CD1c-positive myeloid dendritic cell (primary cell): ENCODE data around the gene RBPJL.

Experiments used
- DNase-seq: peaks from one replicate; pipeline ENCODE4 v3.0.0-alpha.2; 2016; ENCODE audit errors: extremely low spot score

RBPJL gene

DNA sequence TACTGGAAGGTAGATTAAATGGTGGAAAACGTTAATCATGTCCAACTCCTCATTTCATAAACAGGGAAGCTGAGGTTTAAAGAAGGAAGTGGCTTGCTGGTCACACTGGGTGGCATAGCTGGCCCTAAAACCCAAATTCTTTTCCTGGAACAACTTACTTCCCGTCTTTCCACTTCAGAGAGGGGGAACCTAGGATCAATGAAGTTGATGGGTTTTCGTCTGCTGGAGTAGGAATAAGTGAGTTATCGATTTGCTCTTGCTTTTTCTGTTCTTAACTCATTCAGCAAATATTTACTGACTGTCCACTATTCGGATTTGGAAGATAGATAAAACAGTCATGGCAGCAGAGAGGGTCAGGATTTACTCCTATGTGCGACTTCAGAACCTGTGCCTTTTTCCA is 55.2 kb downstream of the RBPJL start:
- DNase-seq = peak; percentile 73

GRCh38 chr20:45362804-45363610 is 56.4 kb downstream of the RBPJL start, which contains the start of gene SYS1:
Gene SYS1, plus strand, starts transcription at chr20:45363156. Its CDS starts 376 bp downstream, at chr20:45363532.
- DNase-seq = peak; percentile 99

- DNase-seq = no peak
These were observed 57.2 kb downstream of the RBPJL start for GRCh38 chr20:45363611-45364492.

DNA sequence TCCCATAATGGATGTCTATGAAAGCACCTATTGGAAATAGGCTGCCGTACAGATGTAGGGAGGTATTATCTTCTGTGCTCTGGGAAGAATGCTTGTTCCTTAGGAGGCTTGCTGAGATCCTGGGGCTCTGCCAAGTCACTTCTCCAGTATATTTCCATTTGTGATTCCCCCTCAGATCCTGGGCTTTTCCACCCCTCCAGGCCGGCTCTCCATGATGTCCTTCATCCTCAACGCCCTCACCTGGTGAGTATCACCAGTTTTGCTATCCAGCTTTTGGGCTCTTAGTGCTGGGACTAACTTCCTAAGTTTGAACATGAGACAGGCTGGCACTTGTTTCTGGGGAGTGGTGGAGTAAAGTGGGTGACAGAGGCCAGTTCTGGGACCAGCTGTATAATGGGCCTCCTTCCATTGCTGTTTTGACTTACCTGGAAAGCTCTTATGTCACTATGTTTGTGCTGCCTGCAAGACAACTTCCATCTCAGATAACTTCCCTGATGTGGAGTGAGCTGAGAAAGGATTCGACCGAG is 58.9 kb downstream of the RBPJL start:
- no peak for DNase-seq

DNA sequence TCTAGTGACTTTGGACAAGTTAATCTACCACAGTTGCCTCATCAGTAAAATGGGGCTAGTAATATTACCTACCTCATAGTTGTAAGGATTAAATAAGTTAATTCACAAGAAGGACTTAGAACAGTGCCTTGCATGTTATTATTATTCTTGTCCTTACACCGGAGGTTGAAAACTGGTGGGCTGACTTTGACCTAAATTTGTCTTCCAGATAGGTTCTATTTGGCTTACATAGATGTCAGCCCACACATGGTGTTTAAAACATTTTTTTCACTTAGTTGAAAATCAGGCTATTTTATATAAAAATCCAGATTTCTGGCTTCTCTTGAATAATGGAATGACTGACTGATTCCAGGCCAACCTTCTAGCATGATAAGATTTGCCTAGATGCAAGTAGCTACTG is 59.6 kb downstream of the RBPJL start:
- DNase-seq = no peak

- DNase-seq = no peak
These were observed 60.0 kb downstream of the RBPJL start for GRCh38 chr20:45366631-45367030.

DNA sequence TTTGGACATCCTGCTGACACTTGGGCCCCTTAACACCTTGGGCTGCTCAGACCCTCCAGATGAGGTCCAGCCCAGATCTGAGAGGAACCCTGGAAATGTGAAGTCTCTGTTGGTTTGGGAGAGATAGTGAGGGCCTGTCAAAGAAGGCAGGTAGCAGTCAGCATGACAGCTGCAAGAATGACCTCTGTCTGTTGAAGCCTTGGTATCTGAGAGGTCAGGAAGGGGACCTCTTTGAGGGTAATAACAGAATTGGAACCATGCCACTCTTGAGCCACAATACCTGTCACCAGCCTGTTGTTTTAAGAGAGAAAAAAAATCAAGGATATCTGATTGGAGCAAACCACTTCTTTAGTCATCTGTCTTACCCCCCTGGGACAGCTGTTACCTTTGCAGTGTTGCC is 60.5 kb downstream of the RBPJL start:
- no peak for DNase-seq
